ENCODE data around the gene ASXL2. TPM values are rescaled to one million over a fixed set of nuclear protein-coding genes. Genes with fewer than 3 reads are reported as not detected.
A peak's percentile ranks its signal among the peaks of the same experiment; 100 is the strongest.

The ASXL2 gene
- total and polyA plus RNA-seq, 2 of the 13 experiments (the other 11 are each of a cell fraction or from before 2014, with no cell fraction given), result 12.1 to 19.2 TPM

GRCh38 chr2:25891672-25892071 lies 13.4 kb upstream of the ASXL2 start (continued):
- TF ChIP-seq PBX2 (CRISPR knock-in tag; IDR thresholded peaks at IDR 0.05) (no peak), TCF7 (IDR thresholded peaks at IDR 0.05; ENCODE audit: low read depth) (no peak), MAZ (IDR thresholded peaks at IDR 0.05; ENCODE audit: borderline replicate concordance, low read depth, low read length) (no peak), MAZ (CRISPR knock-in tag; IDR thresholded peaks at IDR 0.05; ENCODE audit: low read depth) (0 out of 2 replicates have a peak, but pooled peaks have one; percentile 36), ZSCAN12 (CRISPR knock-in tag; IDR thresholded peaks at IDR 0.05) (no peak), ZNF652 (CRISPR knock-in tag; IDR thresholded peaks at IDR 0.05; ENCODE audit: borderline replicate concordance, low read depth) (peak; percentile 84), CREBL2 (CRISPR knock-in tag; IDR thresholded peaks at IDR 0.05; ENCODE audit: borderline replicate concordance) (no peak), GABPA (IDR thresholded peaks at IDR 0.05; ENCODE audit: low read depth, low read length) (no peak), GABPA (CRISPR knock-in tag; IDR thresholded peaks at IDR 0.05; ENCODE audit: low read depth) (peak; percentile 44; the same call in 1 of the 2 replicates), MED1 (CRISPR knock-in tag; IDR thresholded peaks at IDR 0.05) (peak; percentile 26; the same call in 1 of the 2 replicates), FOXJ3 (CRISPR knock-in tag; IDR thresholded peaks at IDR 0.05; ENCODE audit: borderline replicate concordance) (no peak), TRIM24 (CRISPR knock-in tag; IDR thresholded peaks at IDR 0.05) (no peak), NFIC (IDR thresholded peaks at IDR 0.05; ENCODE audit: low read length) (no peak), SMARCE1 (IDR thresholded peaks at IDR 0.05; ENCODE audit: borderline replicate concordance) (no peak), MXD1 (CRISPR knock-in tag; IDR thresholded peaks at IDR 0.05) (no peak), KAT7 (CRISPR knock-in tag; IDR thresholded peaks at IDR 0.05; ENCODE audit: borderline replicate concordance) (no peak)
